Thyroid gland (tissue), 4 donors: Measurements from ENCODE around the gene FARS2.

Experiments used
- POLR2A ChIP-seq, 2 donors: fragments of 450-650 bp; IDR thresholded peaks; one replicate each; pipeline ENCODE4 v1.6.1; 2017; ENCODE audit warnings: antibody characterized with exemption in 2 of 2, mild to moderate bottlenecking in 2 of 2, moderate library complexity in 1 of 2
- TF ChIP-seq, protein P1 (sequence below), 6 experiments: fragments of 200-600 bp in 3 of 6; fragments of 450-650 bp in 3 of 6; sonication (generic) in 3 of 6; IDR thresholded peaks; one replicate each; pipeline ENCODE4 v1.5.1; 2016 to 2019; ENCODE audit warnings: antibody characterized with exemption in 6 of 6, mild to moderate bottlenecking in 2 of 6, inconsistent platforms in 1 of 6, moderate library complexity in 1 of 6

DNA sequence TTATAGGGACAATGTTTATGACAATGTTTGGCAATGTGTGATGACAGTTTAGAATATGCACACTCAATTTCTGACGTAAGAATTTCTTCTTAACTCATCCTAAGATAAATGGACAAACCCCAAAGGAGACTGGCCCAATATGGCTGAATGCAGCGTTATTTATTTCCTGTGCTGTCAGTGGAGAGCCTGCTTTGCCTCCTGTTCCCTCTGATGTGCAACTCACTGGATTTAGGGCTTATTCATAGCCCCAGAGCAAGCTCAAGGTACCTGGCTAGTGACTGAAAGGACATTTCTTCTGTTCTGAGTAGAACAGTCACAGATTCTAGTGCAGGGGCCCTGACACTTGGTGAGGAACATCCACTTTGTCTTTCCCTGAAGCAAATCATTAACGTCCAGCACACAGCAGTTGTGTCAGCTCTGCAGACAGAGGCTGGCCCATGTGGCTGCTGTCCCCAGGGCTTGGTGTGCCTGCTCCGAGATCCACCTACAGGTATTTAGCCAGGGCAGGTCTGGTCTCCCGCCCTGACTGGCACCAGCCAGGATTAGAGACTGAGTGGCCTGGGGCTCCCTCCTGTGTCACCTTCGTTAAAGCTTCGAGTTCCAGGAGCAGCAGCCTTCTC lies 64.8 kb downstream of the FARS2 start:
- TF ChIP-seq, protein P1, sequence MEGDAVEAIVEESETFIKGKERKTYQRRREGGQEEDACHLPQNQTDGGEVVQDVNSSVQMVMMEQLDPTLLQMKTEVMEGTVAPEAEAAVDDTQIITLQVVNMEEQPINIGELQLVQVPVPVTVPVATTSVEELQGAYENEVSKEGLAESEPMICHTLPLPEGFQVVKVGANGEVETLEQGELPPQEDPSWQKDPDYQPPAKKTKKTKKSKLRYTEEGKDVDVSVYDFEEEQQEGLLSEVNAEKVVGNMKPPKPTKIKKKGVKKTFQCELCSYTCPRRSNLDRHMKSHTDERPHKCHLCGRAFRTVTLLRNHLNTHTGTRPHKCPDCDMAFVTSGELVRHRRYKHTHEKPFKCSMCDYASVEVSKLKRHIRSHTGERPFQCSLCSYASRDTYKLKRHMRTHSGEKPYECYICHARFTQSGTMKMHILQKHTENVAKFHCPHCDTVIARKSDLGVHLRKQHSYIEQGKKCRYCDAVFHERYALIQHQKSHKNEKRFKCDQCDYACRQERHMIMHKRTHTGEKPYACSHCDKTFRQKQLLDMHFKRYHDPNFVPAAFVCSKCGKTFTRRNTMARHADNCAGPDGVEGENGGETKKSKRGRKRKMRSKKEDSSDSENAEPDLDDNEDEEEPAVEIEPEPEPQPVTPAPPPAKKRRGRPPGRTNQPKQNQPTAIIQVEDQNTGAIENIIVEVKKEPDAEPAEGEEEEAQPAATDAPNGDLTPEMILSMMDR (IDR thresholded peaks at IDR 0.05), result no peak
- TF ChIP-seq POLR2A (IDR thresholded peaks at IDR 0.05), result no peak
